Type B pancreatic cell (in vitro differentiated cells): ENCODE results near the gene TOM1. TPM values are rescaled to one million over a fixed set of nuclear protein-coding genes. Genes with fewer than 3 reads are reported as not detected.

Experiments
- DNase-seq: peaks from one replicate; pipeline ENCODE4 v3.0.0; 2021; ENCODE audit warnings: mixed read lengths; ENCODE audit not compliant: unreplicated experiment; ENCODE audit errors: extremely low spot score
- H3K27ac Mint-ChIP-seq: 2 replicates; pipeline ENCODE4 v1.8.0; 2021; ENCODE audit warnings: mild to moderate bottlenecking, mixed read lengths
- H3K27me3 Mint-ChIP-seq: 2 replicates; pipeline ENCODE4 v1.8.0; 2021; ENCODE audit warnings: mixed read lengths
- H3K36me3 Mint-ChIP-seq: 2 replicates; pipeline ENCODE4 v1.8.0; 2021; ENCODE audit warnings: mixed read lengths
- H3K4me1 Mint-ChIP-seq: one replicate; pipeline ENCODE4 v1.8.0; 2021; ENCODE audit warnings: mixed read lengths; ENCODE audit not compliant: unreplicated experiment
- H3K4me3 Mint-ChIP-seq: 2 replicates; pipeline ENCODE4 v1.8.0; 2021; ENCODE audit warnings: mild to moderate bottlenecking, mixed read lengths
- H3K9me3 Mint-ChIP-seq: 2 replicates; pipeline ENCODE4 v1.8.0; 2021; ENCODE audit warnings: mixed read lengths
- total RNA-seq: library from RNA; stranded (reverse); gene quantifications from 2 replicates; pipeline ENCODE4 v1.2.1, GENCODE V29; 2021; ENCODE audit warnings: low replicate concordance
- TF ChIP-seq, protein P1 (sequence below): fragments of 200-600 bp; sonication (generic); conservative IDR thresholded peaks from 2 replicates; pipeline ENCODE4 v1.5.0; 2021; ENCODE audit warnings: antibody characterized with exemption, mild to moderate bottlenecking

Gene TOM1
- total RNA-seq, 1 donor from 2014 or later: 37.6 TPM

DNA sequence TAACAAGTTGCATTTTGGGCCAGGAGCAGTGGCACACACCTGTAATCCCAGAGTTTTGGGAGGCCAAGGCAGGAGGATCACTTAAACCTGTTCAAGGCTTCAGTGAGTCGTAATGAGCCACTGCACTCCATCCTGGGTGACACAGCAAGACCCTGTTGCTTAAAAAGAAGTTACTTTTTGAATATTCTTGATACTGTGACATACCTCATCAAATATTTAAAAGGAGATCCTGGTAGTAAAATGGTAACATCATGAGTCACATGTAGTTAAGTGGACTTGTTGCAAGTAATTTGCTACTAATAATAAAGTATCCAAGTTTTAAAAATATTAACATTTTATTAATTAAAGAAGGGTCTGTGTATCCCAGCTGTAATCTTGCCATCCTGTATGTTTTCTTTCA, 24.1 kb upstream of the TOM1 start:
- TF ChIP-seq, protein P1, sequence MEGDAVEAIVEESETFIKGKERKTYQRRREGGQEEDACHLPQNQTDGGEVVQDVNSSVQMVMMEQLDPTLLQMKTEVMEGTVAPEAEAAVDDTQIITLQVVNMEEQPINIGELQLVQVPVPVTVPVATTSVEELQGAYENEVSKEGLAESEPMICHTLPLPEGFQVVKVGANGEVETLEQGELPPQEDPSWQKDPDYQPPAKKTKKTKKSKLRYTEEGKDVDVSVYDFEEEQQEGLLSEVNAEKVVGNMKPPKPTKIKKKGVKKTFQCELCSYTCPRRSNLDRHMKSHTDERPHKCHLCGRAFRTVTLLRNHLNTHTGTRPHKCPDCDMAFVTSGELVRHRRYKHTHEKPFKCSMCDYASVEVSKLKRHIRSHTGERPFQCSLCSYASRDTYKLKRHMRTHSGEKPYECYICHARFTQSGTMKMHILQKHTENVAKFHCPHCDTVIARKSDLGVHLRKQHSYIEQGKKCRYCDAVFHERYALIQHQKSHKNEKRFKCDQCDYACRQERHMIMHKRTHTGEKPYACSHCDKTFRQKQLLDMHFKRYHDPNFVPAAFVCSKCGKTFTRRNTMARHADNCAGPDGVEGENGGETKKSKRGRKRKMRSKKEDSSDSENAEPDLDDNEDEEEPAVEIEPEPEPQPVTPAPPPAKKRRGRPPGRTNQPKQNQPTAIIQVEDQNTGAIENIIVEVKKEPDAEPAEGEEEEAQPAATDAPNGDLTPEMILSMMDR: no peak
- H3K36me3 Mint-ChIP-seq: peaks cover 35% of the 10 kb centered on the region
- no peak for DNase-seq
- no peaks in the 10 kb centered on the region for H3K4me1 Mint-ChIP-seq
- no peak overlapping the region for H3K4me3 Mint-ChIP-seq
- no peak overlapping the region for H3K27ac Mint-ChIP-seq
- no peaks in the 10 kb centered on the region for H3K27me3 Mint-ChIP-seq
- H3K9me3 Mint-ChIP-seq: no peaks in the 10 kb centered on the region

DNA sequence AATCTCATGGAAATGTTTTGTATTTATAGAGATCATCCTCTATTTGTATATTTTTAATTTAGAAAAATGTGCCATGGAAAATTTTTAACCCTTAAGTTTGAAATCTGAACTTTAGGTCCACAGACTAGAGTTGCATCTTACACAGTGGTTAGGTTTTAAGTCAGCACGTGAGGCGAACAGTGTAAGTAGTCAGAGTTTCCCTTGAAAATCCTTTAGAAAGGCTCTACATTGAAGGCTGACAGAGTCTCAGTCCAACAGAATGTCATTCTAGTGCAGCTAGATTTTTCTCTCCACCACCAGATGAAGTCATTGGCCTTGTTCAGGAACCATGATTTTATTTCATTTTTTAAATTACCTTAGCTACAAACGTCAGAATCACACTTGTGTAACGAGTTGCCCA, 23.7 kb upstream of the TOM1 start:
- H3K36me3 Mint-ChIP-seq: peaks cover 37% of the 10 kb centered on the region
- no peak overlapping the region for H3K27ac Mint-ChIP-seq
- H3K4me1 Mint-ChIP-seq: no peaks in the 10 kb centered on the region
- TF ChIP-seq, protein P1: no peak
- H3K9me3 Mint-ChIP-seq: no peaks in the 10 kb centered on the region
- DNase-seq: no peak
- H3K27me3 Mint-ChIP-seq: no peaks in the 10 kb centered on the region
- no peak overlapping the region for H3K4me3 Mint-ChIP-seq

DNA sequence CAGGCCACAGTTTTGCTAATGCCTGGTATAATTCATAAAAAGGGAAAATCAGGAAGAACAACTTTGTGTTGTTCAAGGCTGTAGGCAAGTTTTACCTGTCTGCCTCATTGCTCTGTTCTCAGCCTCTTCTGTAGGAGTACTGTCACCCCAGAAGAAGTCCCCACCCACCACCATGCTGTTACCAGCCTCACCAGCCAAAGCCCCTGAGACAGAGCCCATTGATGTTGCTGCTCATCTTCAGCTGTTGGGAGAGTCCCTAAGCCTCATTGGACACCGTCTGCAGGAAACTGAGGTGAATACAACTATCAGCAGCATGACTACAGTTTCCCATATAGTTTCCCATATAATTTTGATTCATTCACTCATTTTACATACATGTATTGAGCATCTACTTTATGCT, 11.6 kb upstream of the TOM1 start:
- H3K27ac Mint-ChIP-seq: no peak overlapping the region
- peaks cover 9% of the 10 kb centered on the region for H3K36me3 Mint-ChIP-seq
- no peaks in the 10 kb centered on the region for H3K9me3 Mint-ChIP-seq
- H3K27me3 Mint-ChIP-seq: no peaks in the 10 kb centered on the region
- TF ChIP-seq, protein P1: no peak
- DNase-seq: no peak
- no peaks in the 10 kb centered on the region for H3K4me1 Mint-ChIP-seq
- no peak overlapping the region for H3K4me3 Mint-ChIP-seq

DNA sequence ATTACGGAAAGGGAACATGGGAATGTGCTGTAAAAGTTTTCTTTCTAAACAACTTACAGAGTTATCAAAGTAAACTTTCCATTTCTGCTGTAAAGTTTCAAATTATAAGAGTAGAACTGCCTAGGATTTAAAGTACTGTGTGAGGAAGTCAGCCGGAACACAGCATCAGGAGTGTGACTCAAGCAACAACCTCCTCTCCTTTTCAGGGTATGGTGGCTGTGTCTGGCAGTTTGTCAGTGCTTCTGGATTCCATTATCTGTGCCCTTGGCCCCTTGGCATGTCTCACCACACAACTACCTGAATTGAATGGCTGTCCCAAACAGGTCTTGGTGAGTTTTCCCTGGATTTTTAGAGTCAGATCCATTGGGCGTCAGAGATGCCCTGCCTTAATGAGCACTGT, 6.9 kb upstream of the TOM1 start:
- Mint-ChIP-seq H3K4me1 (no peaks in the 10 kb centered on the region), H3K27ac (no peak overlapping the region), H3K4me3 (no peak overlapping the region), H3K36me3 (peaks cover 10% of the 10 kb centered on the region), H3K9me3 (no peaks in the 10 kb centered on the region), H3K27me3 (no peaks in the 10 kb centered on the region)
- no peak for DNase-seq
- TF ChIP-seq, protein P1: no peak

DNA sequence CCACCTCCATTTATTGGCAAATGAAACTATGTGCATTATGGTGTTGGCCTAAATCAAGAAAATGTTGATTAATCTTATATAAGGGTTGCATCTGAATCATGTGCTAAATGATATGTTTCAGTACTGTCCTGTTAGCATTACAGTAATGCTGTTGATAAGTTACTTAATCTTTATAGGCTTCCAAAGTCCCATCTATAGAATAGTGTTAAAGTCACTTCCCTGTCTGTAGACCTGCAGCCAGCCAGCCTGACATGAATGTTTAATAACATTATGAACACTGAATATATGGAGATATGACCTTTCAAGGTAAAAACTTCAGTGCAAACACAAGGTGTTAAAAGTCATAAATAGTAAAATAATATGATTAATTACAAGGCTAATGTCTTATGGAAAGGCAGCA, 3.6 kb upstream of the TOM1 start:
- Mint-ChIP-seq H3K36me3 (peaks cover 5% of the 10 kb centered on the region), H3K27ac (no peak overlapping the region), H3K4me3 (no peak overlapping the region), H3K4me1 (no peaks in the 10 kb centered on the region), H3K27me3 (no peaks in the 10 kb centered on the region), H3K9me3 (no peaks in the 10 kb centered on the region)
- DNase-seq: no peak
- TF ChIP-seq, protein P1: no peak

DNA sequence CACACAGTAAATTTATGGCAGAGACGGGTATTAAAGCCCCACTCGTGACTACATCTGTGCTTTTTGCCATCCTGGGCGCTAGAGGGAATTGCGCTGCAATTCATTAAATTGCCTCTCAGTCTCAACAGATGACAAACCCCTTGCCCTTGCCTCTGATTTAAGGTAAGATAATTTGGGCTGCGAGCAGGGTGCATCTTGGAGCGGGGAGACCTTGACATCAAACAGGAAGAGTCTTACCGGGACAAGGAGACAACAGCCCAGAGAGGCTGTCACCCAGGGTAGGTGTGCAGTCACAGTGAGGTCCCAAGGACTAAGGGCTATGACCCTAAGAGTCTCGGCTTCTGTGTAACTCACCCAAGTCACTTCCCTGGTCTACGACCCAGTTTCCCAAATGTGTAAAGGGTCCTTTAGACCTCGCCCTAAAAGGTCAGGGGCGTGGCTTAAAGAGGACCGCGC, 449 bp upstream of the TOM1 start:
- H3K27me3 Mint-ChIP-seq: no peaks in the 10 kb centered on the region
- peaks cover 17% of the 10 kb centered on the region for H3K4me1 Mint-ChIP-seq
- H3K9me3 Mint-ChIP-seq: no peaks in the 10 kb centered on the region
- TF ChIP-seq, protein P1: no peak
- H3K4me3 Mint-ChIP-seq: peak overlapping the region; percentile 97
- no peaks in the 10 kb centered on the region for H3K36me3 Mint-ChIP-seq
- no peak for DNase-seq
- peak overlapping the region; percentile 96 for H3K27ac Mint-ChIP-seq
